ENCODE results near the gene NGB. TPM values are rescaled to one million over a fixed set of nuclear protein-coding genes. Genes with fewer than 3 reads are reported as not detected.

The NGB gene
- total RNA-seq, 1 donor, result not detected

- DNase-seq (ENCODE audit: low read depth), result no peak
- no peak for TF ChIP-seq CTCF (IDR thresholded peaks at IDR 0.05; ENCODE audit: insufficient read depth, low read length)
- no peak overlapping the region for H3K4me3 ChIP-seq (ENCODE audit: low read depth, low read length)
Measured at GRCh38 chr14:77314539-77315457, 43.8 kb upstream of the NGB start.

- peak; percentile 63 for DNase-seq (ENCODE audit: low read depth)
- no peak for TF ChIP-seq CTCF (IDR thresholded peaks at IDR 0.05; ENCODE audit: insufficient read depth, low read length)
- no peak overlapping the region for H3K4me3 ChIP-seq (ENCODE audit: low read depth, low read length)
Measured at GRCh38 chr14:77314043-77314442, 43.0 kb upstream of the NGB start.

GRCh38 chr14:77313371-77313770 lies 42.4 kb upstream of the NGB start:
- no peak for TF ChIP-seq CTCF (IDR thresholded peaks at IDR 0.05; ENCODE audit: insufficient read depth, low read length)
- H3K4me3 ChIP-seq (ENCODE audit: low read depth, low read length), result no peak overlapping the region
- no peak for DNase-seq (ENCODE audit: low read depth)

- no peak for TF ChIP-seq CTCF (IDR thresholded peaks at IDR 0.05; ENCODE audit: insufficient read depth, low read length)
- H3K4me3 ChIP-seq (ENCODE audit: low read depth, low read length), result no peak overlapping the region
- DNase-seq (ENCODE audit: low read depth), result peak; percentile 48
Measured at GRCh38 chr14:77311217-77311616, 40.2 kb upstream of the NGB start.

GRCh38 chr14:77310026-77310425 lies 39.0 kb upstream of the NGB start:
- TF ChIP-seq CTCF (IDR thresholded peaks at IDR 0.05; ENCODE audit: insufficient read depth, low read length), result no peak
- DNase-seq (ENCODE audit: low read depth), result peak; percentile 26

GRCh38 chr14:77309131-77309530 lies 38.1 kb upstream of the NGB start:
- no peak for TF ChIP-seq CTCF (IDR thresholded peaks at IDR 0.05; ENCODE audit: insufficient read depth, low read length)
- DNase-seq (ENCODE audit: low read depth), result no peak
- no peak overlapping the region for H3K4me3 ChIP-seq (ENCODE audit: low read depth, low read length)

More at GRCh38 chr14:77310026-77310425, 39.0 kb upstream of the NGB start:
- H3K4me3 ChIP-seq (ENCODE audit: low read depth, low read length), result no peak overlapping the region

Measured in fibroblast of the aortic adventitia (primary cell).